DMS79 treated with DMSO at 0.1 percent for 48 hours (cell line): ENCODE measurements around the gene CCDC51.
"Not testable (repeated sequence)": the region's sequence is repeated elsewhere in the genome, so short reads cannot be mapped to it uniquely, and the experiment has no call there.

Source experiments
- DNase-seq: peaks from one replicate; lab custom pipeline; 2025; lab: John Stamatoyannopoulos, UW

CCDC51 gene

GRCh38 chr3:48465531-48466378 lies 25.8 kb upstream of the CCDC51 start:
- DNase-seq: peak; percentile 66

GRCh38 chr3:48465237-48465530 lies 25.3 kb upstream of the CCDC51 start:
- no peak for DNase-seq

- no peak for DNase-seq
Observed at GRCh38 chr3:48464713-48465221, 24.8 kb upstream of the CCDC51 start.

GRCh38 chr3:48463703-48464102 lies 23.8 kb upstream of the CCDC51 start:
- DNase-seq: no peak

GRCh38 chr3:48461767-48462166 lies 21.8 kb upstream of the CCDC51 start:
- DNase-seq: not testable (repeated sequence)

GRCh38 chr3:48460517-48460902 lies 20.6 kb upstream of the CCDC51 start:
- no peak for DNase-seq

- no peak for DNase-seq
Observed at GRCh38 chr3:48459773-48460516, 20.0 kb upstream of the CCDC51 start.

- DNase-seq: no peak
Observed at GRCh38 chr3:48459331-48459730, 19.4 kb upstream of the CCDC51 start.

GRCh38 chr3:48456456-48456855 lies 16.5 kb upstream of the CCDC51 start:
- no peak for DNase-seq

GRCh38 chr3:48451270-48451669 lies 11.4 kb upstream of the CCDC51 start:
- peak; percentile 48 for DNase-seq

- DNase-seq: peak; percentile 43
Observed at GRCh38 chr3:48446425-48447193, 6.7 kb upstream of the CCDC51 start, which contains the start of gene ATRIP. ATRIP (plus strand) TSS chr3:48446737; CDS start chr3:48446846, 109 bp downstream.

GRCh38 chr3:48446043-48446424 lies 6.1 kb upstream of the CCDC51 start:
- DNase-seq: no peak

- DNase-seq: no peak
Observed at GRCh38 chr3:48445277-48445882, 5.5 kb upstream of the CCDC51 start.

- no peak for DNase-seq
Observed at GRCh38 chr3:48441940-48442339, 2.0 kb upstream of the CCDC51 start.

GRCh38 chr3:48440590-48440958 lies 655 bp upstream of the CCDC51 start:
- no peak for DNase-seq

- no peak for DNase-seq
Observed at GRCh38 chr3:48437812-48438211, 2.1 kb downstream of the CCDC51 start.

- no peak for DNase-seq
Observed at GRCh38 chr3:48436855-48437254, 3.1 kb downstream of the CCDC51 start.

GRCh38 chr3:48436477-48436787 lies 3.5 kb downstream of the CCDC51 start:
- no peak for DNase-seq

GRCh38 chr3:48435774-48436476 lies 4.0 kb downstream of the CCDC51 start:
- DNase-seq: peak; percentile 52

- no peak for DNase-seq
Observed at GRCh38 chr3:48435223-48435595, 4.7 kb downstream of the CCDC51 start.

- DNase-seq: no peak
Observed at GRCh38 chr3:48434591-48435222, 5.2 kb downstream of the CCDC51 start.
